HEK293 (cell line): ENCODE measurements around the gene TOR2A.
A peak's percentile ranks its signal among the peaks of the same experiment; 100 is the strongest.

Source experiments
- CTCF ChIA-PET: fragments of 350-600 bp; formaldehyde crosslinking; extraction: SDS; loops from one replicate; lab custom pipeline; 2021; ENCODE audit warnings: antibody characterized with exemption; lab: Yijun Ruan, JAX
- POLR2A ChIA-PET: fragments of 300-600 bp; formaldehyde crosslinking; extraction: SDS; loops from one replicate; lab custom pipeline; 2020; ENCODE audit warnings: antibody characterized with exemption, inconsistent platforms; lab: Yijun Ruan, JAX
- H3K27ac ChIP-seq: fragments of 200-500 bp; sonication (Bioruptor generic); 2 replicates; pipeline ENCODE4 v1.5.1; 2014; ENCODE audit warnings: low read depth, low read length, control low read depth, inconsistent platforms; ENCODE audit errors: extremely low read depth
- H3K36me3 ChIP-seq, 2 experiments: fragments of 200-500 bp in 1 of 2; sonication (Bioruptor generic) in 1 of 2; 1 replicate in 1 of 2; 2 replicates in 1 of 2; pipeline ENCODE4 v1.5.1; 2014 to 2017; ENCODE audit warnings: inconsistent platforms in 2 of 2, low read length in 2 of 2; ENCODE audit not compliant: control insufficient read depth in 2 of 2, insufficient read depth in 1 of 2
- H3K4me1 ChIP-seq: fragments of 200-500 bp; sonication (Bioruptor generic); 2 replicates; pipeline ENCODE4 v1.5.1; 2014; ENCODE audit warnings: mild to moderate bottlenecking, low read length, inconsistent platforms; ENCODE audit not compliant: control insufficient read depth, insufficient read depth
- H3K4me3 ChIP-seq: 2 replicates; pipeline ENCODE4 v1.5.1; 2011; ENCODE audit warnings: low read depth, mild to moderate bottlenecking, control low read depth, low read length, moderate library complexity
- H3K9me3 ChIP-seq: fragments of 200-500 bp; sonication (Bioruptor generic); 2 replicates; pipeline ENCODE4 v1.5.1; 2014; ENCODE audit warnings: low read depth, low read length, inconsistent platforms; ENCODE audit not compliant: control insufficient read depth, insufficient read depth
- IKZF3 ChIP-seq: fragments of 450-650 bp; IDR thresholded peaks from 2 replicates; pipeline ENCODE4 v1.5.0; 2018; ENCODE audit warnings: missing biosample characterization, mild to moderate bottlenecking, missing genetic modification characterization, moderate library complexity
- KLF1 ChIP-seq: fragments of 450-650 bp; formaldehyde crosslinking; IDR thresholded peaks from 2 replicates; pipeline ENCODE4 v1.5.1; 2016; ENCODE audit warnings: missing biosample characterization, missing genetic modification characterization
- KLF7 ChIP-seq: fragments of 450-650 bp; formaldehyde crosslinking; IDR thresholded peaks from 2 replicates; pipeline ENCODE4 v1.5.1; 2016; ENCODE audit warnings: missing biosample characterization, missing genetic modification characterization, borderline replicate concordance
- PBX3 ChIP-seq: sonication (generic); formaldehyde crosslinking; IDR thresholded peaks from 2 replicates; pipeline ENCODE4 v1.8.1; 2022; ENCODE audit warnings: mild to moderate bottlenecking, moderate library complexity, missing genetic modification reagents
- YY2 ChIP-seq: fragments of 450-650 bp; formaldehyde crosslinking; IDR thresholded peaks from 2 replicates; pipeline ENCODE4 v1.5.1; 2016; ENCODE audit warnings: missing biosample characterization, missing genetic modification characterization
- ZBTB11 ChIP-seq: fragments of 450-650 bp; formaldehyde crosslinking; conservative IDR thresholded peaks from 2 replicates; pipeline ENCODE4 v1.5.1; 2016; ENCODE audit warnings: low read depth, missing biosample characterization, missing genetic modification characterization
- ZBTB20 ChIP-seq: fragments of 450-650 bp; formaldehyde crosslinking; IDR thresholded peaks from 2 replicates; pipeline ENCODE4 v1.5.1; 2016; ENCODE audit warnings: missing biosample characterization, missing genetic modification characterization
- ZBTB44 ChIP-seq: fragments of 450-650 bp; IDR thresholded peaks from 2 replicates; pipeline ENCODE4 v1.5.1; 2018; ENCODE audit warnings: missing biosample characterization, mild to moderate bottlenecking, missing genetic modification characterization
- ZBTB49 ChIP-seq: fragments of 450-650 bp; formaldehyde crosslinking; IDR thresholded peaks from 2 replicates; pipeline ENCODE4 v1.5.1; 2016; ENCODE audit warnings: missing biosample characterization, missing genetic modification characterization, low read depth
- ZFP37 ChIP-seq: fragments of 450-650 bp; formaldehyde crosslinking; IDR thresholded peaks from 2 replicates; pipeline ENCODE4 v1.5.1; 2016; ENCODE audit warnings: missing biosample characterization, missing genetic modification characterization
- ZFP69B ChIP-seq: fragments of 450-650 bp; formaldehyde crosslinking; IDR thresholded peaks from 2 replicates; pipeline ENCODE4 v1.5.1; 2016; ENCODE audit warnings: missing biosample characterization, missing genetic modification characterization
- ZNF121 ChIP-seq: fragments of 450-650 bp; formaldehyde crosslinking; IDR thresholded peaks from 2 replicates; pipeline ENCODE4 v1.5.1; 2016; ENCODE audit warnings: missing biosample characterization, missing genetic modification characterization
- ZNF140 ChIP-seq: fragments of 450-650 bp; formaldehyde crosslinking; IDR thresholded peaks from 2 replicates; pipeline ENCODE4 v1.5.1; 2016; ENCODE audit warnings: missing biosample characterization, missing genetic modification characterization
- ZNF146 ChIP-seq: fragments of 450-650 bp; formaldehyde crosslinking; IDR thresholded peaks from 2 replicates; pipeline ENCODE4 v1.5.1; 2016; ENCODE audit warnings: missing biosample characterization, missing genetic modification characterization
- ZNF19 ChIP-seq: fragments of 450-650 bp; formaldehyde crosslinking; IDR thresholded peaks from 2 replicates; pipeline ENCODE4; 2016; ENCODE audit warnings: missing biosample characterization, missing genetic modification characterization, low read depth
- ZNF341 ChIP-seq: fragments of 450-650 bp; formaldehyde crosslinking; IDR thresholded peaks from 2 replicates; pipeline ENCODE4; 2016; ENCODE audit warnings: low read depth, missing biosample characterization, missing genetic modification characterization
- ZNF391 ChIP-seq: fragments of 450-650 bp; formaldehyde crosslinking; IDR thresholded peaks from 2 replicates; pipeline ENCODE4 v1.5.1; 2016; ENCODE audit warnings: low read depth, missing biosample characterization, missing genetic modification characterization, borderline replicate concordance
- ZNF510 ChIP-seq: fragments of 450-650 bp; formaldehyde crosslinking; IDR thresholded peaks from 2 replicates; pipeline ENCODE4 v1.5.1; 2018; ENCODE audit warnings: mild to moderate bottlenecking, missing genetic modification characterization, missing biosample characterization; ENCODE audit not compliant: insufficient replicate concordance
- ZNF610 ChIP-seq: fragments of 450-650 bp; formaldehyde crosslinking; IDR thresholded peaks from 2 replicates; pipeline ENCODE4 v1.5.1; 2016; ENCODE audit warnings: missing biosample characterization, missing genetic modification characterization, borderline replicate concordance
- ZNF623 ChIP-seq: fragments of 450-650 bp; formaldehyde crosslinking; IDR thresholded peaks from 2 replicates; pipeline ENCODE4 v1.5.1; 2016; ENCODE audit warnings: missing biosample characterization, missing genetic modification characterization
- ZNF830 ChIP-seq: fragments of 450-650 bp; IDR thresholded peaks from 2 replicates; pipeline ENCODE4 v1.5.0; 2018; ENCODE audit warnings: missing biosample characterization, missing genetic modification characterization, low read depth, mild to moderate bottlenecking, moderate library complexity

TOR2A gene

GRCh38 chr9:127780126-127780885 is 45.2 kb upstream of the TOR2A start (continued):
- TF ChIP-seq ZNF510 (tag by site-specific recombination), result no peak
- no peak for TF ChIP-seq ZBTB20 (tag by site-specific recombination)
- no peak for TF ChIP-seq ZNF121
- TF ChIP-seq ZNF610, result no peak
- TF ChIP-seq ZNF146 (tag by site-specific recombination), result no peak

GRCh38 chr9:127779136-127779981 is 44.3 kb upstream of the TOR2A start:
- ChIA-PET POLR2A (interaction anchor here (2.4 kb wide), 1 partner anchor 8 kb away, joined by 9 read pairs; no protein-coding TSS in a partner anchor), CTCF (interaction anchor here (0.6 to 0.9 kb wide), 3 partner anchors 39 to 142 kb away, joined by 3 read pairs; no protein-coding TSS in a partner anchor)
- H3K4me3 ChIP-seq, result no peak overlapping the region
- no peaks in the 10 kb centered on the region for H3K36me3 ChIP-seq
- no peak overlapping the region for H3K27ac ChIP-seq
- no peaks in the 10 kb centered on the region for H3K9me3 ChIP-seq
- TF ChIP-seq KLF7 (tag by site-specific recombination) (no peak), ZFP69B (tag by site-specific recombination) (no peak), ZBTB11 (tag by site-specific recombination) (no peak)
- H3K4me1 ChIP-seq, result no peaks in the 10 kb centered on the region

GRCh38 chr9:127778280-127779135 is 43.4 kb upstream of the TOR2A start, which contains the start of gene SH2D3C:
Gene SH2D3C (minus strand): TSS chr9:127778666. CDS start chr9:127778627, 39 bp downstream.
- Histone ChIP-seq H3K4me3 (no peak within 1 kb of the TSS), H3K27ac (no peak within 1 kb of the TSS)
- CTCF ChIA-PET, result interaction anchor here (0.6 to 0.9 kb wide), 5 partner anchors 12 to 142 kb away, joined by 3 to 4 read pairs (median 3); no protein-coding TSS in a partner anchor
- TF ChIP-seq KLF1 (tag by site-specific recombination), result peak; percentile 69
- no peak for TF ChIP-seq ZNF19 (tag by site-specific recombination)
- TF ChIP-seq PBX3, result no peak
- TF ChIP-seq ZNF623 (tag by site-specific recombination), result no peak
- no peak for TF ChIP-seq YY2
- TF ChIP-seq ZFP37 (tag by site-specific recombination), result no peak
- no peak for TF ChIP-seq ZNF830 (tag by site-specific recombination)
- no peak for TF ChIP-seq ZBTB44 (tag by site-specific recombination)
- no peak for TF ChIP-seq ZNF341 (tag by site-specific recombination)
- TF ChIP-seq ZBTB49 (tag by site-specific recombination), result no peak
- TF ChIP-seq IKZF3 (tag by site-specific recombination), result no peak
- TF ChIP-seq ZNF140 (tag by site-specific recombination), result no peak
- no peak for TF ChIP-seq ZNF391 (tag by site-specific recombination)

More at GRCh38 chr9:127778280-127779135, 43.4 kb upstream of the TOR2A start, which contains the start of gene SH2D3C:
- H3K36me3 ChIP-seq, result no peaks in the 10 kb centered on the region
- POLR2A ChIA-PET, result interaction anchor here (0.6 to 2.4 kb wide), 2 partner anchors 7 to 273 kb away, joined by 3 to 9 read pairs; no protein-coding TSS in a partner anchor
- H3K9me3 ChIP-seq, result no peaks in the 10 kb centered on the region
- H3K4me1 ChIP-seq, result no peaks in the 10 kb centered on the region
